Ishikawa (cell line): ENCODE data around the gene POLD4.

Source experiments
- CEBPB ChIP-seq: IDR thresholded peaks from 2 replicates; pipeline ENCODE4 v1.6.1; 2012
- CREB1 ChIP-seq: IDR thresholded peaks from 2 replicates; pipeline ENCODE4 v1.6.1; 2012; ENCODE audit warnings: low read depth
- EGR1 ChIP-seq: IDR thresholded peaks from 2 replicates; pipeline ENCODE4 v1.6.1; 2012
- EP300 ChIP-seq: IDR thresholded peaks from 2 replicates; pipeline ENCODE4 v1.6.1; 2012; ENCODE audit warnings: borderline replicate concordance
- FOXM1 ChIP-seq: IDR thresholded peaks from 2 replicates; pipeline ENCODE4 v1.6.1; 2012; ENCODE audit warnings: low read depth, borderline replicate concordance
- NFIC ChIP-seq: IDR thresholded peaks from 2 replicates; pipeline ENCODE4 v1.6.1; 2012
- RAD21 ChIP-seq: IDR thresholded peaks from 2 replicates; pipeline ENCODE4 v1.6.1; 2012; ENCODE audit warnings: low read depth
- TAF1 ChIP-seq: IDR thresholded peaks from 2 replicates; pipeline ENCODE4 v1.6.1; 2012; ENCODE audit warnings: low read depth, mild to moderate bottlenecking
- TCF12 ChIP-seq: IDR thresholded peaks from 2 replicates; pipeline ENCODE4 v1.6.1; 2012; ENCODE audit warnings: low read depth
- TEAD4 ChIP-seq: IDR thresholded peaks from 2 replicates; pipeline ENCODE4 v1.6.1; 2012
- YY1 ChIP-seq: IDR thresholded peaks from 2 replicates; pipeline ENCODE4 v1.6.1; 2012; ENCODE audit warnings: low read depth
- ZBTB7A ChIP-seq: IDR thresholded peaks from 2 replicates; pipeline ENCODE4 v1.6.1; 2012; ENCODE audit warnings: low read depth
- TF ChIP-seq, protein P1 (sequence below): IDR thresholded peaks from 2 replicates; pipeline ENCODE4 v1.6.1; 2012; ENCODE audit warnings: low read depth, mild to moderate bottlenecking
- TF ChIP-seq, protein P2 (sequence below): IDR thresholded peaks from 2 replicates; pipeline ENCODE4 v1.6.1; 2012

DNA sequence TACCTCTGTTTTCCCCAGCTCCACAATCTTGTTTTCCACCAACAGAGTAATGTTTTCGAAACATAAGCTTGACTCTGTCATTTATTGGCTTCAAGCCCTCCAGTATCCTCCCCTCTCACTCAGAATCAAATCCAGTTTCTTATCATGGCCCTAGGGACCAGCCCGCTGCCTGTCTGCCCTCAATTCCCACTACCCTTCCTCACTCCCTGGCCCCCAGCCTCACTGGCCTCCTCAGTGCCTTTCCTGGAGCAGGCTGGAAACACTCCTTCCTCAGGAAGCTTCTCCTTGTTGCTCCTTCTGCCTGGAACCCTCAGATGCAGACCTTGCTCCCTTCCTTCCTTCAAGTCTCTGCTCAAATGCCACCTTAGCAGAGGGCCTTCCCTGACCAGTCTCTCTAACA lies 3.9 kb downstream of the POLD4 start:
- TF ChIP-seq, protein P1, sequence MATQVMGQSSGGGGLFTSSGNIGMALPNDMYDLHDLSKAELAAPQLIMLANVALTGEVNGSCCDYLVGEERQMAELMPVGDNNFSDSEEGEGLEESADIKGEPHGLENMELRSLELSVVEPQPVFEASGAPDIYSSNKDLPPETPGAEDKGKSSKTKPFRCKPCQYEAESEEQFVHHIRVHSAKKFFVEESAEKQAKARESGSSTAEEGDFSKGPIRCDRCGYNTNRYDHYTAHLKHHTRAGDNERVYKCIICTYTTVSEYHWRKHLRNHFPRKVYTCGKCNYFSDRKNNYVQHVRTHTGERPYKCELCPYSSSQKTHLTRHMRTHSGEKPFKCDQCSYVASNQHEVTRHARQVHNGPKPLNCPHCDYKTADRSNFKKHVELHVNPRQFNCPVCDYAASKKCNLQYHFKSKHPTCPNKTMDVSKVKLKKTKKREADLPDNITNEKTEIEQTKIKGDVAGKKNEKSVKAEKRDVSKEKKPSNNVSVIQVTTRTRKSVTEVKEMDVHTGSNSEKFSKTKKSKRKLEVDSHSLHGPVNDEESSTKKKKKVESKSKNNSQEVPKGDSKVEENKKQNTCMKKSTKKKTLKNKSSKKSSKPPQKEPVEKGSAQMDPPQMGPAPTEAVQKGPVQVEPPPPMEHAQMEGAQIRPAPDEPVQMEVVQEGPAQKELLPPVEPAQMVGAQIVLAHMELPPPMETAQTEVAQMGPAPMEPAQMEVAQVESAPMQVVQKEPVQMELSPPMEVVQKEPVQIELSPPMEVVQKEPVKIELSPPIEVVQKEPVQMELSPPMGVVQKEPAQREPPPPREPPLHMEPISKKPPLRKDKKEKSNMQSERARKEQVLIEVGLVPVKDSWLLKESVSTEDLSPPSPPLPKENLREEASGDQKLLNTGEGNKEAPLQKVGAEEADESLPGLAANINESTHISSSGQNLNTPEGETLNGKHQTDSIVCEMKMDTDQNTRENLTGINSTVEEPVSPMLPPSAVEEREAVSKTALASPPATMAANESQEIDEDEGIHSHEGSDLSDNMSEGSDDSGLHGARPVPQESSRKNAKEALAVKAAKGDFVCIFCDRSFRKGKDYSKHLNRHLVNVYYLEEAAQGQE: no peak
- no peak for TF ChIP-seq TAF1
- no peak for TF ChIP-seq EP300
- no peak for TF ChIP-seq CEBPB
- TF ChIP-seq TEAD4: no peak
- TF ChIP-seq YY1: no peak
- TF ChIP-seq RAD21: no peak
- TF ChIP-seq EGR1: no peak
- no peak for TF ChIP-seq TCF12
- TF ChIP-seq ZBTB7A: no peak
- TF ChIP-seq, protein P2, sequence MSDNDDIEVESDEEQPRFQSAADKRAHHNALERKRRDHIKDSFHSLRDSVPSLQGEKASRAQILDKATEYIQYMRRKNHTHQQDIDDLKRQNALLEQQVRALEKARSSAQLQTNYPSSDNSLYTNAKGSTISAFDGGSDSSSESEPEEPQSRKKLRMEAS: no peak
- TF ChIP-seq FOXM1: no peak
- TF ChIP-seq CREB1: no peak
- no peak for TF ChIP-seq NFIC
